PFSK-1 (cell line): ENCODE data around the gene PARD3B.

Source experiments
- POLR2AphosphoS5 ChIP-seq: IDR thresholded peaks from 2 replicates; pipeline ENCODE4 v1.6.1; 2012; ENCODE audit warnings: low read depth, mild to moderate bottlenecking, control low read depth, low read length, moderate library complexity
- REST ChIP-seq, 2 experiments: IDR thresholded peaks; 2 replicates each; pipeline versions ENCODE4 v1.6.1 to v1.8.0; 2011 to 2012; ENCODE audit warnings: low read depth in 2 of 2, low read length in 2 of 2, control low read depth in 1 of 2, inconsistent platforms in 1 of 2, mild to moderate bottlenecking in 1 of 2, moderate library complexity in 1 of 2; ENCODE audit not compliant: insufficient read depth in 1 of 2
- SIN3A ChIP-seq: IDR thresholded peaks from 2 replicates; pipeline ENCODE4 v1.6.1; 2012; ENCODE audit warnings: mild to moderate bottlenecking, low read length, moderate library complexity, borderline replicate concordance; ENCODE audit not compliant: insufficient read depth
- TAF1 ChIP-seq: IDR thresholded peaks from 2 replicates; pipeline ENCODE4 v1.6.1; 2012; ENCODE audit warnings: low read length, control low read depth, borderline replicate concordance; ENCODE audit not compliant: insufficient read depth

GRCh38 chr2:205481861-205482260, 936.6 kb downstream of the PARD3B start:
- TF ChIP-seq TAF1 (no peak), REST (IDR thresholded peaks at IDR 0.05; ENCODE audit: insufficient read depth in 1 of 2, low read depth in 2 of 2, low read length in 2 of 2) (no peak), POLR2AphosphoS5 (no peak), SIN3A (no peak)
